Panc1 (cell line): ENCODE data around the gene FMO3. TPM values are rescaled to one million over a fixed set of nuclear protein-coding genes. Genes with fewer than 3 reads are reported as not detected.

Source experiments
- ATAC-seq: fragments of 200-7000 bp; cut with Tn5 transposase; 2 replicates; pipeline ENCODE4 v1.9.1; 2020; ENCODE audit warnings: mild to moderate bottlenecking, moderate library complexity
- BruUV-seq: library from RNA; stranded (reverse); fragments of 400-500 nt; replicated peaks from 2 replicates; lab custom pipeline; 2021; lab: Mats Ljungman, UMichigan
- CTCF ChIA-PET: fragments of 300-600 bp; sonication (Branson Sonifier 250); formaldehyde crosslinking; loops from one replicate; lab custom pipeline; 2022; ENCODE audit warnings: antibody characterized with exemption; lab: Charles Lee
- POLR2A ChIA-PET: fragments of 300-600 bp; sonication (Branson Sonifier 250); formaldehyde crosslinking; loops from one replicate; lab custom pipeline; 2022; ENCODE audit warnings: antibody characterized with exemption; lab: Charles Lee
- DNase-seq: peaks from one replicate; pipeline ENCODE4 v3.0.0-alpha.2; 2010; ENCODE audit warnings: low read depth, low spot score
- H3K27ac ChIP-seq: 2 replicates; pipeline ENCODE4 v1.5.1; 2011; ENCODE audit warnings: mild to moderate bottlenecking, low read length, inconsistent platforms
- H3K27me3 ChIP-seq: fragments of 200-500 bp; sonication (Bioruptor generic); 2 replicates; pipeline ENCODE4 v1.6.0; 2014; ENCODE audit warnings: low read length, inconsistent platforms; ENCODE audit not compliant: control insufficient read depth, insufficient read depth
- H3K36me3 ChIP-seq: fragments of 200-500 bp; sonication (Bioruptor generic); 2 replicates; pipeline ENCODE4 v1.5.1; 2014; ENCODE audit warnings: inconsistent platforms, mild to moderate bottlenecking, low read length, moderate library complexity; ENCODE audit not compliant: control insufficient read depth, insufficient read depth
- H3K4me1 ChIP-seq: 2 replicates; pipeline ENCODE4 v1.5.1; 2011; ENCODE audit warnings: inconsistent platforms, mild to moderate bottlenecking, low read length, moderate library complexity; ENCODE audit not compliant: control insufficient read depth, insufficient read depth
- H3K4me3 ChIP-seq, 2 experiments: 2 replicates each; pipeline ENCODE4 v1.5.1; 2011 to 2012; ENCODE audit warnings: low read depth in 2 of 2, low read length in 2 of 2, mild to moderate bottlenecking in 2 of 2, inconsistent platforms in 1 of 2, moderate library complexity in 1 of 2
- H3K9me3 ChIP-seq: fragments of 200-500 bp; sonication (Bioruptor generic); 2 replicates; pipeline ENCODE4 v1.5.1; 2014; ENCODE audit warnings: low read depth, mild to moderate bottlenecking, inconsistent platforms, low read length, moderate library complexity; ENCODE audit not compliant: control insufficient read depth, insufficient read depth
- CTCF ChIP-seq: fragments of 450-650 bp; IDR thresholded peaks from 2 replicates; pipeline ENCODE4 v1.5.1; 2017; ENCODE audit warnings: mild to moderate bottlenecking
- POLR2AphosphoS5 ChIP-seq: IDR thresholded peaks from 2 replicates; pipeline ENCODE4 v1.6.1; 2012; ENCODE audit warnings: mild to moderate bottlenecking, low read depth, low read length, moderate library complexity
- REST ChIP-seq, 2 experiments: IDR thresholded peaks; 2 replicates each; pipeline ENCODE4 v1.6.1; 2011 to 2012; ENCODE audit warnings: low read depth in 2 of 2, control low read depth in 1 of 2, low read length in 1 of 2, mild to moderate bottlenecking in 1 of 2, moderate library complexity in 1 of 2; ENCODE audit not compliant: insufficient read depth in 1 of 2
- SIN3A ChIP-seq: IDR thresholded peaks from 2 replicates; pipeline ENCODE4 v1.6.1; 2012; ENCODE audit warnings: low read depth, mild to moderate bottlenecking, low read length, moderate library complexity, borderline replicate concordance; ENCODE audit not compliant: insufficient read depth
- TCF7L2 ChIP-seq: IDR thresholded peaks from 2 replicates; pipeline ENCODE4 v1.6.1; 2011; ENCODE audit warnings: mild to moderate bottlenecking, low read depth, low read length, inconsistent platforms
- in situ Hi-C: cut with HindIII; loops from 2 replicates; pipeline ENCODE4 v1.10.0; 2016; ENCODE audit warnings: low sequenced_read_pairs, low pct_unique_long_range_greater_than_20kb
- intact Hi-C: fragments of 100-400 bp; cut with micrococcal nuclease; formaldehyde crosslinking; loops from one replicate; pipeline ENCODE4 v1.10.0; 2022; ENCODE audit not compliant: unreplicated experiment
- total RNA-seq: library from RNA; stranded (reverse); gene quantifications from one replicate; pipeline ENCODE4 v1.2.1, GENCODE V29; 2021; ENCODE audit not compliant: unreplicated experiment

Gene FMO3
- total RNA-seq, 1 experiment from 2014 or later, result not detected

- H3K27me3 ChIP-seq, result no peaks in the 10 kb centered on the region
- ChIA-PET CTCF (no interaction called here), POLR2A (no interaction called here)
- no peak overlapping the region for H3K27ac ChIP-seq
- in situ Hi-C loops (no loop called here), intact Hi-C loops (loop anchor here (5.0 kb wide), 1 partner anchor 105 kb away; the partner anchor contains the start of gene FMO2)
- ATAC-seq (no peak), DNase-seq (no peak)
- H3K36me3 ChIP-seq, result no peaks in the 10 kb centered on the region
- no peak overlapping the region for H3K4me3 ChIP-seq
- no peaks in the 10 kb centered on the region for H3K4me1 ChIP-seq
- TF ChIP-seq CTCF, result no peak
- no peak for TF ChIP-seq POLR2AphosphoS5
- no peak for TF ChIP-seq SIN3A
- no peak for TF ChIP-seq TCF7L2
- no peak for TF ChIP-seq REST (IDR thresholded peaks at IDR 0.05; ENCODE audit: insufficient read depth in 1 of 2, low read depth in 2 of 2, low read length in 1 of 2)
- no peaks in the 10 kb centered on the region for H3K9me3 ChIP-seq
- BruUV-seq, result no TSS peak
These were observed 8.1 kb upstream of the FMO3 start for GRCh38 chr1:171082606-171083005.

DNA sequence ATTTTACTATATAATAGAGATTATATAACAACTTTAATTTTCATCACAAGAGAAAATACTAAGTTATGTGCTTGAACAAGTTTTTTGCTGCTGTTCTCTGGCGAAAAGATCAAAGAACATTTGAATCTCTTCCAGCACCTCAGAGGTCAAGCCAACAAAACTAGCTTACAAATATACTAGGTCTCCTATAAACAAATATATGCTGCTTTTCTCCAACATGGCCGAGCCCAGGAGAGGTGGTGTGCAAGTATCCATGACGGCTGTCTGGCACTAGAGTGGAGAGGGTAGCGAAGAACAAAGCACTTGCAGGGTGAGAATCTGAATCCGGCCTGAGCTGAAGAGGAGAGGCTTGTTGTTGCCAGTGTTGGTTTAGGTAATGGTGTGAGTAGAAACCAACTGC is 7.5 kb upstream of the FMO3 start:
- ATAC-seq (no peak), DNase-seq (no peak)
- in situ Hi-C loops, result no loop called here
- TF ChIP-seq REST (IDR thresholded peaks at IDR 0.05; ENCODE audit: insufficient read depth in 1 of 2, low read depth in 2 of 2, low read length in 1 of 2) (no peak), TCF7L2 (no peak), POLR2AphosphoS5 (no peak), SIN3A (no peak), CTCF (no peak)
- no peaks in the 10 kb centered on the region for H3K36me3 ChIP-seq
- no peaks in the 10 kb centered on the region for H3K27me3 ChIP-seq
- no peaks in the 10 kb centered on the region for H3K9me3 ChIP-seq
- no TSS peak for BruUV-seq
- ChIA-PET POLR2A (no interaction called here), CTCF (no interaction called here)
- no peaks in the 10 kb centered on the region for H3K4me1 ChIP-seq
- H3K4me3 ChIP-seq, result no peak overlapping the region
- H3K27ac ChIP-seq, result no peak overlapping the region
- intact Hi-C loops, result loop anchor here (5.0 kb wide), 1 partner anchor 104 kb away; the partner anchor contains the start of gene FMO2
